ENCODE data around the gene SHLD1.

The SHLD1 gene

GRCh38 chr20:5820738-5821137, 70.5 kb downstream of the SHLD1 start:
- DNase-seq (ENCODE audit: low spot score) = no peak

- no peak for DNase-seq (ENCODE audit: low spot score)
These were observed 71.5 kb downstream of the SHLD1 start for GRCh38 chr20:5821627-5822215.

GRCh38 chr20:5822569-5822968, 72.4 kb downstream of the SHLD1 start:
- no peak for DNase-seq (ENCODE audit: low spot score)

- no peak for DNase-seq (ENCODE audit: low spot score)
These were observed 75.0 kb downstream of the SHLD1 start for GRCh38 chr20:5825130-5825719.

GRCh38 chr20:5827098-5827853, 77.1 kb downstream of the SHLD1 start:
- DNase-seq (ENCODE audit: low spot score) = no peak

GRCh38 chr20:5827861-5828260, 77.7 kb downstream of the SHLD1 start:
- no peak for DNase-seq (ENCODE audit: low spot score)

GRCh38 chr20:5829241-5829809, 79.1 kb downstream of the SHLD1 start:
- DNase-seq (ENCODE audit: low spot score) = no peak

GRCh38 chr20:5831539-5832237, 81.5 kb downstream of the SHLD1 start:
- no peak for DNase-seq (ENCODE audit: low spot score)

GRCh38 chr20:5833309-5833941, 83.2 kb downstream of the SHLD1 start:
- DNase-seq (ENCODE audit: low spot score) = no peak

- no peak for DNase-seq (ENCODE audit: low spot score)
These were observed 84.3 kb downstream of the SHLD1 start for GRCh38 chr20:5834436-5835005.

GRCh38 chr20:5835321-5835821, 85.2 kb downstream of the SHLD1 start:
- DNase-seq (ENCODE audit: low spot score) = no peak

GRCh38 chr20:5835871-5836270, 85.7 kb downstream of the SHLD1 start:
- no peak for DNase-seq (ENCODE audit: low spot score)

GRCh38 chr20:5836569-5836968, 86.4 kb downstream of the SHLD1 start:
- DNase-seq (ENCODE audit: low spot score) = no peak

GRCh38 chr20:5840411-5841002, 90.3 kb downstream of the SHLD1 start:
- DNase-seq (ENCODE audit: low spot score) = no peak

- peak; percentile 7 for DNase-seq (ENCODE audit: low spot score)
These were observed 91.3 kb downstream of the SHLD1 start for GRCh38 chr20:5841522-5841921.

- no peak for DNase-seq (ENCODE audit: low spot score)
These were observed 92.3 kb downstream of the SHLD1 start for GRCh38 chr20:5842465-5842864.

- DNase-seq (ENCODE audit: low spot score) = no peak
These were observed 92.9 kb downstream of the SHLD1 start for GRCh38 chr20:5843054-5843592.

- DNase-seq (ENCODE audit: low spot score) = no peak
These were observed 94.0 kb downstream of the SHLD1 start for GRCh38 chr20:5844063-5844681.

GRCh38 chr20:5845681-5846615, 95.7 kb downstream of the SHLD1 start:
- no peak for DNase-seq (ENCODE audit: low spot score)

Data from hematopoietic multipotent progenitor cell treated with erythropoietin and hydrocortisone succinate and interleukin-3 and kit ligand, for 15 days (in vitro differentiated cells).